GM21529 (cell line): ENCODE data around the gene KDR.

Source experiments
- ATAC-seq: cut with Tn5 transposase; IDR thresholded peaks from one replicate; pipeline ENCODE4 v1.9.1; 2021; ENCODE audit not compliant: unreplicated experiment

Gene KDR

DNA sequence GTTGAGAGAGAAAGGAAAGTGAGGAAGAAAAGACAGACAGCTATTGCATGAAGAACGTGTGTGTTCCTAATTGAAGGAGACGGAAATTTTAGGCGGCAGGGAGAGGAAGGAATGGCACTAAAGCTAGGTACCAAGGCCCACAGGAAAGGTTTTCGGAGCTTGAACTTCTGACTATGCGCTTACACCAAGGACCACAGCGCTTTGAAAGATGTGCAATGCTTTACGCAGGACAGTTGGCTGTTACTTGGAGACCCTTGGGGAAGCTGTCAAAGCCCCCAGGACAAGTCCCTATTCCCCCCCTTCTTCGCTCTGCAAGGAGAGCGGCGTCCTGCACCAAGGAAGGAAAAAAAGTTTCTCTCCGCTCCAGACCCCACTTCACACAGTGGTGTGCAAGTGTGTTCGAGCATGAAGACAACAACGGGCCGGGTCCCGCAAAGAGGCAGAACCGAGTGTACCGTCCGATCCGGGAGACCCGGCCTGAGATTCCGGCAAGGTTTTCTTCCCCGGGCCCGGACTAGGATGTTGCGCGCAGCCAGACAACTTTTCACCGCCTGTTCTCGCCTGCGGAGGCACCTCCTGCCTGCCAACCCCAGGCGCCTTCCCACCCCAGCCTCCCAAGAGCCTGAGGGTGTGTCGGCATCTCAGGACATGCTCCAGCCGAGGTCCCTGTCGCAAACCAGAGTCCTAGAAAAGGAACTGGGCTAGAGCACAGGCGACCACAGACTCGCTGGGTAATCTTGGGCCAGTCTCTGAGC, 896 bp downstream of the KDR start:
- no peak for ATAC-seq

DNA sequence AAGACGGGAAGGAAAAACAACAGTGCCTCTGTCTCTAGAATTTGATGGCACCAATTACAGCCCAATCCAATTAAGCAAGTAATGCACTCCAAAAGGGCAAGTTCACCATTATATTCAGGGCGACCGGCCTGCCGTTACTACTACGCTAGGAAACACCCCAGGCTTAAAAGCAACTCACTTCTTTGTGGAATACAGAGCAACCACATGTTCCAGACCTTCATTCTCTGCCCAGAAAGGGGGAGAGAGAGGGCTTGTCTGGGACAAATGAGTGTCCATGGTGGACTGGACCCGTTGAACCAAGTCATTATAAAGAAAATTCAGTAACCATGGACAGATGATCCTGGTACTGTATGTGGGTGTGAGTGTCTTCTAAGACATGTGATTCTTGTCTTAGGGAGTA, 1.6 kb downstream of the KDR start:
- no peak for ATAC-seq

DNA sequence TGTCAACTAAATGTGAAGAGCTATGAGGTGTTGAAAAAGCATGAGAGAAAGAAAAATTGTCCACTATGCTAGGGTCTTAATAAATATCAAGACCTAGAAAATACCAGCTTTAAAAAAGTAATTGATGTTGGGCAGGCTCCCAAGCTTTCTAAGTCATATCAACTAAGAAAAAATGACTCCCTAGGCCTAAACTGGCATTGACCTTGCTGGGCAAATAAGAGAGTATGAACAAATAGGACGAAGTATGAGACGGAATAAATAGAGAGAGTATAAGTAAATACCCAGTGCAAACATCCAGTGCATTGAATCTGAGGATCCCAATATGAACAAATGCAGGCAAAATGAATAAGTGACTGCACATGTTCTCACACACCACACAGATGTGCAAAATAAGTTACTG, 3.2 kb downstream of the KDR start:
- ATAC-seq: no peak

DNA sequence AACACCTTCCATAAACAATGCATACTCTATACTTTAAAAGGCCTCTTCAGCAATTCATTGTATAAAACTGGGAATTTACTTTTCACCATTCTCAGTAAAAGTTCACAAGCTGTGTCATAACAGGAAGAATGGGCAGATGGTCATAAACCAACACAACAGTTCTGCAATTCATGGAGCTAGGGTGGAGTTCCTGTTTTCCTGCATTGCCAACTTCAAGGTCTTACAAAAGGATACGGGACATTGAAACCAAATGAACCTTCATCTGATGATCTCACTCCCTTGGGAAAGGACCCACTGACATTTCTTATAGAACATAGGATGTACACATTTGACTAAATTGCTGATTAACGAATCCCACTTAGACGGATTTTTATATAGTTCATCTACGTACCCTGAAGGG, 4.1 kb downstream of the KDR start:
- ATAC-seq: no peak

DNA sequence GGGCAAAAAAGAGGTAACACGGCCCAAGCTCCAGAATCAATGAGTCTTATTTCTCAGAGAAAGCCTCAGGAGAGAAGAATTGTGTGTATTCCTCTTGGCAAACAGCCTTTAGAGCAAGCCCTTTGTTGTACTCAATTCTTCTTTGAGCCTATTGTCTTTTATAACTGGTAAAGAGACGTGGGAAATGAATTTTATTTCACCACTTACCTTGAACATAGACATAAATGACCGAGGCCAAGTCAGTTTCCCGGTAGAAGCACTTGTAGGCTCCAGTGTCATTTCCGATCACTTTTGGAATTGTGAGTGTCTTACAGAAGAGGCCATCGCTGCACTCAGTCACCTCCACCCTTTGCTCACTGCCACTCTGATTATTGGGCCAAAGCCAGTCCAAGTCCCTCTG, 7.0 kb downstream of the KDR start:
- ATAC-seq: no peak

DNA sequence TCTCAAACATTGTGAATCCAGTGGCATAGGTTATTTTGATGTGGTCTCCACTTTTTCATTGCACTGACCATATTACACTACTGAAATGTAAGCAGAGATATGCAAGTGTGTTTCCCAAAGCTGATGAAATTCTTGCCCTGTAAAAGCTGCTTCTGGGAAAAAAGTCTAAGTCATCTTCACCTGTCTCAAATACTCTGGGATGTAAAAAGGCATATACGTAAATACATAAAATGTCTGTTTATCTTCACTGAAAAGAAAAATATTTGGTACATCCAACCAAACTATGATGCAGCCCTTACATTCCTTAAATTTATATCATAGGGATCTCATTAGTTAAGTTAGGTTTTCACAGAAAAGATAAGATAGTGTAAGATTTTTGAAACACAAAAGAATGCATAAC, 7.9 kb downstream of the KDR start:
- ATAC-seq: no peak

DNA sequence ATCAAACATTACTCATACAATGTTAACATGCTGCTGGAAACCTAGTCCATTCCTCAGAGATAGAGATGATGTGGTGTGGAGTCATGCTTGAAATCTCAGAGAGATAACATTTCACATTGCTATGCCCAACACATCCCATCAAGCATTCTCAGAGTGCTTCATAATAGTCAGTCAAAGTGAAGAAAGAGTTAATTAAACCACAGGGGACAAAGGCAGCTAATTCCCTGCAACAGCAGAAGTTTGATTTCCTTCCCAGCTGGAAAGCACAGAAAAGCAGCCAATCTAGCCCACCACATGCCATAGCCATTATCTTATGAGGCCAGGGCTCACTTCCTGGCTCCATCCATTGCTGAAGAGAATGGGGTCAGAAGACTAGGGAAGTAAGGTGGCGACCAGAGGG, 8.9 kb downstream of the KDR start:
- no peak for ATAC-seq

DNA sequence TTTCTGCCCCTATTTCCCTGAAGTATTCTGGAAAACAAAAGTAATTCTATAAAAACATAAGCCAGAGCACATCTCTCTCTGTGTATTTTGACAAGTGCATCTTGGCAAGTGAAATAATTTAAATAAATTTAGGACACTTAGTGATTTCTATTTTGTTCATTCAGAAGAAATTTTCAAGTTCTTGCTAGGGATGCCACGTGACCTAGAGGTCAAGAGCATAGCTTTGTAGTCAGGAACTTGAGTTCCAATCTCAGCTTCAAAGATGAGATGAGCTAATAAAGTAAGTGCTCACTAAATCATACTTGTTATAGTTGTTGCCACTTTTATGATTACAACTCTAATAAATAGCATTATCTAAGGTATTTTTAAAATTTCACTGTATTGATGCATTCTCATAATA, 13.8 kb downstream of the KDR start:
- ATAC-seq: no peak

DNA sequence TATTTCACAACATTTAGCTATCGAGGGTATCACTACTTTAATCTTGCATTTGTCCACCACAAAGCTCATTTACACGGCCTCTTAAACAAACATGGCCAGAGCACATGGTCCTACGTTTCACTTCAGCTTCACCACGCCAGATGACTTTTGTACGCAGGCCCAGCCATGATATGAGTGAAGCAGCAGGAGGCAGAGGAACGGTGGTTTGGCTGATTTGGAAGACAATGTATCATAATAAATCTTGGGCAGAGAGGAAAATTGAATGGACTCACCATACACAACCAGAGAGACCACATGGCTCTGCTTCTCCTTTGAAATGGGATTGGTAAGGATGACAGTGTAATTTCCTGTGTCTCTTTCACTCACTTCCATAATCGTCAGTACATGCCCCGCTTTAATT, 15.3 kb downstream of the KDR start:
- ATAC-seq: no peak

DNA sequence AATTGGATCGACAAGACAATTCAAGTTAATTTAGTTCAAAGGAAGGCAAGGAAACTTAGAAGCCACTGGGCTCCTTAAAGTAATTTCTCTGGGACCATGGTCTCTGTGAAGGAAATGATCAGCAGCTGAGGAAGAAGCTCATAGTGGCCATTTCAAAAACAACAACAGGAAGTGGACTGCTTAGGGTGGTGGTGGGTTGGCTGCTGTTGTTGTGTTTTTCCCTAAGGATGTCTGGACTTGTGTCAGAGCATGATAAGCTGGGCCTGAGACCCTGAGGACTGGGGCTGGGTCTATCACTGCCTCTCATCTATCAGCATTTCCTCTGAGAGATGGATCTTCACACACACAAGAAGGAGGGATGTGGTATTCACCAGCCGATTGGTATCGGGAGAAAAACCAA, 18.3 kb downstream of the KDR start:
- no peak for ATAC-seq

DNA sequence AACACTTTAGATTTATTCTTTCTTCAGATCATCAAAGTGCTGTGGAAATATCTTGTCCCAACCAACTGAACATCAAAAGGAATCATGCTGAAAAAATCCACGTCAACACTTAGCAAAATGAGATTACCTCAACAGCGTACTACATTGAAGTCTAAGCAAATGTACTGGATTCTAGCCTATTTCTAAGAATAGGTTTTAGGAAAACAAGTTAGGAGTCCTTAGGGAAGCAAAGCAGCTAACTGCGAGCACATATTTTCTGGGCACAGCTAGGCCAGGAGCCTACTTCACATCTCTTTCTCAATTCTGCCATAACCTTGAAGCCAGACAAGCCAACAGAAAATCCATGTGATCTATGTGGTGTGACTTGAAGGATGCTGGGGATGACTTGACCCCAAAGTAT, 22.2 kb downstream of the KDR start:
- no peak for ATAC-seq

DNA sequence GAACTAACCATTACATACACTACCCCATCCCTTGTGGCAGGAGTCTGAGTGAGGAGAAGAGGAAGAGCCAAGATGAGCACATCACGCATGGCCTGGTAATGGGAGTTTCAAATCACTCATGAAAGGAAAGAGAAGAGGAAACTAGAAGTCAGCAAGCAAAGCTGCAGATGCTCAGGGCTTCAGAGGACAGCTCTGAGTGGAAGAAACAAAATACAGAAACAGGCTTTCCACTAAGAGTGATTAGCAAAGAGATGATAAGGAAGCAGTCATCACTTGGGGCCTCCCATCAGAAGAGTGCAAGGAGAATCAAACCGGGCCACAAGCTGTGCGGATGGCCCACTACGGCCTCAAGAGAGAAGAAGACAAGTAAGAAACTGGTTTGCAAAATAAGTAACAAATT, 25.6 kb downstream of the KDR start:
- no peak for ATAC-seq

DNA sequence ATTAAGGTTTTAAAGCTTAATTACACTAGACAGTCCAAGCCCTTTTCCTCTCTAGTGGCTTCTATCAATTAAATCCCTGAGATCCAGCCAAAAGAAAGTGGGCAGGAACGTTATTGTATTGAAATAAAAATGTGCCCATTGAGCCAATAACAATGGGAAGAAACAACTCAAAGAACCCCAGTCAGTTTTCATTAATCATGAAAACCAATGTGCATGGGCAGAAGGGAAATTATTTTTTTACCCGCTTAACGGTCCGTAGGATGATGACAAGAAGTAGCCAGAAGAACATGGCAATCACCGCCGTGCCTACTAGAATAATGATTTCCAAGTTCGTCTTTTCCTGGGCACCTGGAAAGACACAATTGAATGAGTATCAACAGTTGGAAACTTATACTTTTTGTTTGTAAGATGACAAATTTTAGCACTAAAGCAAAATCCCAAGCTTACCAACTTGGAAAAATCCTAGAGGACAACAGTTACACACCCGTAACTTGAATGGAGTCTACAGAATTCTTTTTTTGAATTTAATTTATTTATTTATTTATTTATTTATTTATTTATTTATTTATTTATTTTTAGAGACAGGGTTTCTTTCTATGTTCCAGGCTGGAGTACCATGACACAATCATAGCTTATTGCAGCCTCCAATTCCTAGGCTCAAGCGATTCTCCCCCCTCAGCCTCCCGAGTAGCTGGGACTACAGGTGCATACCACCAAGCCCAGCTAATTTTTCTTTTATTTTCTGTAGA, 26.8 kb downstream of the KDR start:
- no peak for ATAC-seq

DNA sequence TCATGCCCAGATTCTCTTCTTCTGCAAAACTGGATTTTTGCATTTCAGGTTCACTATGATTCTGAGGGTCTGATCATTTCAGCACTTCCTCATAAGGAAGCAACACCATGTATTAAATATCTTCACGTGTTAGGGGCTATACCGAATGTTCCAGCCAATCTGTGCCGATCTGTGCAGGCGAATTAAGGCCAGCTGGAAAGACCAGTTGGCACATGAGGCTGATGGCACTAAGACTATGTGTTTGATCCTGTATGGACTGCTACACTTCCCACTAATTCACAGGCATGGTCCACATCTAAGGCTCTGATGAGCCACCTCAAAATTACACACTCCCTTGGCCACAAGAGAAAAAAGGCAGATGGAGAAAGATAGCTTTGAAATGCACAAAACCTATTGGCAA, 28.8 kb downstream of the KDR start:
- ATAC-seq: no peak

DNA sequence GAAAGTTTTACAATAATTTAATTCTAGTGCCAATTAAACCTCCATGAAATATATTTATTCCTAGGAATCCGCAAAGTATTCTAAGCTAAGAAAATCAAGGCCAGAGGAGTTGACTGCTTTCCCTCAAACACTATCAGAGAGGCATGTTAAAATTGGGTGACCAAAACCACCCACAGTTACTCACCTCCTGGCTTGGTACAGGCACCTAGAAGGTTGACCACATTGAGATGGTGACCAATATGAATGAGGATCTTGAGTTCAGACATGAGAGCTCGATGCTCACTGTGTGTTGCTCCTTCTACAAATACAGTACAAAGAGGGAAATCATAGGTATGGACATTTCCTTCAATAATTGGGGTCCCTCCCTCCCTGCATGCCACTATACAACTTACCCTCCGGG, 29.4 kb downstream of the KDR start:
- ATAC-seq: no peak

DNA sequence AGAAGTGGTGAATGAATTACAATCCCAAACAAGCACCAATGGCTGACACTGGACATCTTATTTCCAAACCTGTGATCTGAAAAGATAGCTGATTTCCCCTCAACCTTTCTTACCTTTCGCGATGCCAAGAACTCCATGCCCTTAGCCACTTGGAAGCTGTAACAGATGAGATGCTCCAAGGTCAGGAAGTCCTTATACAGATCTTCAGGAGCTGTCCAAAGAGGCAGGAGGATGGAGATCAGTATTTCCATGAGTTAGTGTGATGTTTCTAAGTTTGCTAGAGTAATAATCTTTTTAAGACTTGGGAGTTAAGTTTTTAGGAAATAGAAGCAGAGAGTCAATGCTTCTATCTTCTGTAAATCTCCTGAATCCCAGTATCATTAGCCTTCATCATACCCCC, 32.9 kb downstream of the KDR start:
- no peak for ATAC-seq

DNA sequence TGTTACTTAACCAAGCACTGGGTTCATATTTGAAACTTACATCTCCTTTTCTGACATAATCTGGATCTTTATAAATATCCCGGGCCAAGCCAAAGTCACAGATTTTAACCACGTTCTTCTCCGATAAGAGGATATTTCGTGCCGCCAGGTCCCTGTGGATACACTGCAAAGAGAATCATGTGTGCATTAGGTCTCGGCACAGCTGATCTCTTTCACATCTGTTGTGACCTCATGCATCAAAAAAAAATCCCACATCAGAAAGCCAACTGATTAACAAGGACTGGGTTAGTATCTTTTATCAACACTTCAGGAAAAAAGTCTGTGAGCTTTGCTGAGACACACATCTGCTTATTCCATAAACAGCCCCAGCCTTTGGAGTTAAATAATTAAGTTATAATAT, 35.5 kb downstream of the KDR start:
- no peak for ATAC-seq

DNA sequence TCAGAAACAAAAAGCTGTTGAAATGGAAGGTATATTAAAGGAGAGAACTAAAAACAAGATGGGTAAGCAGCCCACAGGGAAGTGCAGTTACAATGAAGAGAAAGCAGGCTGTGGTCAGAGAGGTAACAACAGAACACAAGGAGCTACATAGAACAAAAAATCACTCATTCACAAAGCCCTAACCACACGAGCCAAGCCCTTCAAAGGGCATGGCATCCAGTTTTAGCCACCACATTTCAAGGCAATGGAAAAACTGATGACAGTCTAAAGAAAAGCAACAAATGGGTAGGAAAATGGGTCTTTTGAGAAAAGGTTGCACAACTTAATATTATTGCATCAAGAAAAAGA, 37.5 kb downstream of the KDR start:
- ATAC-seq: no peak

DNA sequence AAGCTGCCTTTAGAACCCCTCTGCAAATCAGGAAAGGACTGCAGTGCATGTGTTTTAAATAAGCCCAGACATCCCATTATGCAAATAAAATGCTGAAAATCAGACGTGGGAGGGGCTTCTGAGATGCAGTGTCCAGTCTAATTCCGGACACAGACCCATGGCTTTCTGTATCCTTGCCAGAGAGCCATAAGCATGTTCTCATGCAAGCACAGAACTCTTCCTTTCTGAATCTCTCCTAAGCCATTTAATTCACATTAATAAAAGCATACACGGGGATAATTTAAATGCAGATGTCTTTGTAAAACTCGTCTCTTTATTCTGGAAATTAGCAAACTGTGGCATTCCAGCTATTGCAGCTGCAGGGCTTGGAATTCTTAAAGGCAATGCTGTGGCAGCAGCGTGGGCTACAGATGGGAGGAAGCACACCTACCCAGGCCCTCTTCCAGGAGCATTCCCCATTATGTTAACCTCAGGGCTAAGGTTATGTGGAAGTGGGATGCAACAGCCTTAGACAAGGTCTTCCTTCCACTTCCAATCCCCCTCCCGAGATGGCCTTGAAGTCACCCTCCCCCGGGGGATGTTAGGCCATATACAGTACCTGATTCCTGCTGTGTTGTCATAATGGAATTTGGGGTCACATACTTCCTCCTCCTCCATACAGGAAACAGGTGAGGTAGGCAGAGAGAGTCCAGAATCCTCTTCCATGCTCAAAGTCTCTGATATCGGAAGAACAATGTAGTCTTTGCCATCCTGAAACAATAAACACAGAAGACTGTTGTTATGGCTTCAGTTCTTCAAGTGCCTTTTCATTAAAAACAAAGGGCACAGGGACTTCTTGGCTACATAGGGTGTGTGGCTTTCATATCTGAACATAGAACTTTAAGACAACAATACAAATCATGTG, 38.1 kb downstream of the KDR start:
- no peak for ATAC-seq

DNA sequence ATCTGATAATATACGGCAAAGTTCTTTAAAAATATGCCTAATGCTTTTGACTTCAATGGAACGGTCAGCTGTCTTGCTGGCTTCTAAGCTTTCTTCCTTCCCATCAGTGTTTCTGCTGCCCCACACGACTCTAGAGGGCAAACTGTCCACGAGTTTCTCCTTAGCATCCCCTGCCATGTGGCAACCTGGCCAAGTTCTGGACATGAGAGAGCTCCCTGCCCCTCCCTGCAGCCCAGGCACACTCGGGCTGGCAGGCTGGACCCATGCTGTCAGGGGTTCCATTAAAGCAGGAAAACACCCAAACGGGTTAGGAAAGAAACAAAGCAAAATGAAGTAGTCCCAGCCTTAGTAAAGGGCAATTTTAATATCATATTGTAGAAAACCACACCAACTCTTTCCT, 38.8 kb downstream of the KDR start:
- no peak for ATAC-seq

DNA sequence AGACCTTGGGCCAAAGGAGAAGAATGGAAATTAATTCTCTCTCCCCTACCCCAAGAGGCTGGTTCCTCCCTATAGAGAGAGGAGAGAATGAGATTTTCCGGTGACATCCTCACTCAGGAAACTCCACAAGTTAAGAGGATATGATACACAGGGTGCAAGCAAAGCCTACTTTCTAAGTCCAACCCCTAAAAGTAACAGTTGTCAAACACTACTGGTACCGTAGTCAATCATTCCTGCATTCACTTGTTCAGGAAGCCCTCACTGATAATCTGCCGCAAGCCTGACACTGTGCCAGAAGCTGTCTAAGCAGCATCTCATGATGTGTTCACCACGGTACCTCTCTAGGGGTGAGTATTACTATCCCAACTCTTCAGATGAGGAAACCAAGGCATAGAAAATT, 41.7 kb downstream of the KDR start:
- no peak for ATAC-seq

DNA sequence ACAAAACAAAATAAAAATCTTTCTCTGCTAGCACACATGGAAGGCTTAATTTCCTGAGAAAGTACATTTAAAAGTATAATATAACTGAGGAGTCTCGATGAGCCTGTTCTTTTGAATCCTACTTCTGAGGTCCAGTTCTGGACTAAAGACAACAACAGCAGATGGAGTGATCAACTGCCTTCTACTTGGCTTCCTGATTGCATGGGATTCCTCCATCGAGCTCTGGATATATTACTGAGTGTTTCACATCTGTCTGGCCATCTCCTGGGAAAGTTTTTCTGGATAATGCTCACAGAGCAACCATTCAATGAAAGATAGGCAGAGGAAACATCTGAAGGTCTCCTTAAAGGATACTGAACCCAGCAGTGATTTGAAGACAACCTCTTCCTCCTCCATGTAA, 42.6 kb downstream of the KDR start:
- ATAC-seq: no peak
